ENCODE measurements around the gene TMEM208.

DNA sequence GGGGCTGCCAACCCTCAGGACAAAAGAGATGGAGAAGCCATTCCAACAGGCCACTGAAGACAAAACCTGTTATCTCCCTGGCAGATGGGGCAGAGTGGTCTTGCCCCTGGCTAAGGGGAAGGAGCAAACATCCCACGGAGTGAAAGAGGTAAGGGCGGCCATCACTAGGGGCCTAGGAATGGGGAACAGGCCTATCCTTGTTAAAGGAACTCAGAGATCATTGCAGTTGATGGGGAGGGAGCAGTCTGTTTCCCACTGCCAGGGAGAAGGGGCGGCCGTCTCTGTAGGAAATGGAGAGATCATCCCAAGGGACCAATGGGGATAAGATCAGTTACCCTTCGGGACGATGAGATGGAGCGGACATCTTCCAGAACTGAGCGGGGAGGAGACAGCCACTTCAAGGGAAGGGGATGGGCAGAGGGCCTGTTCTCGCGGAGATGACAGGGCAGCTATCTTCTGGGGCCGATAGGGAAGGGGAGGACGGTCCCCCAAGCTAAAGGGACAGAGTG lies 581 bp upstream of the TMEM208 start:
- TF ChIP-seq, protein P1, sequence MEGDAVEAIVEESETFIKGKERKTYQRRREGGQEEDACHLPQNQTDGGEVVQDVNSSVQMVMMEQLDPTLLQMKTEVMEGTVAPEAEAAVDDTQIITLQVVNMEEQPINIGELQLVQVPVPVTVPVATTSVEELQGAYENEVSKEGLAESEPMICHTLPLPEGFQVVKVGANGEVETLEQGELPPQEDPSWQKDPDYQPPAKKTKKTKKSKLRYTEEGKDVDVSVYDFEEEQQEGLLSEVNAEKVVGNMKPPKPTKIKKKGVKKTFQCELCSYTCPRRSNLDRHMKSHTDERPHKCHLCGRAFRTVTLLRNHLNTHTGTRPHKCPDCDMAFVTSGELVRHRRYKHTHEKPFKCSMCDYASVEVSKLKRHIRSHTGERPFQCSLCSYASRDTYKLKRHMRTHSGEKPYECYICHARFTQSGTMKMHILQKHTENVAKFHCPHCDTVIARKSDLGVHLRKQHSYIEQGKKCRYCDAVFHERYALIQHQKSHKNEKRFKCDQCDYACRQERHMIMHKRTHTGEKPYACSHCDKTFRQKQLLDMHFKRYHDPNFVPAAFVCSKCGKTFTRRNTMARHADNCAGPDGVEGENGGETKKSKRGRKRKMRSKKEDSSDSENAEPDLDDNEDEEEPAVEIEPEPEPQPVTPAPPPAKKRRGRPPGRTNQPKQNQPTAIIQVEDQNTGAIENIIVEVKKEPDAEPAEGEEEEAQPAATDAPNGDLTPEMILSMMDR (IDR thresholded peaks at IDR 0.05) = no peak
- no peak for TF ChIP-seq POLR2A (IDR thresholded peaks at IDR 0.05)
